ENCODE results near the gene MYO1D.

MYO1D gene

DNA sequence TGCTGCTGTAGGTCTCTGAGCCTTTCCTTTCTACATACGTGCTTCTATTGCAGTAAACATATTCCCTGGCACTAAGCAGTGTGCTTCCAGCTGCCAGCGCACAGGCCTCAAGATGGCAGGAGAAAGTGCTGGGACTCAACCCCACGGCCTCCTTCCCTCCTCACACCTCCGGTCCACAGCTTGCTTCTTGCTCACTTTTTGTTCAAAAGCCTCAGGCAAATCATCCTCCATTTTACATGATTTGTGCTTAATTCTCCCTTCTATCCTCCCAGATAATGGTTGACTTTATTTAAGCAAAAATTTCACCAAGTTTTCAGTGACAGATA lies 384.7 kb downstream of the MYO1D start:
- peaks cover 11% of the 10 kb centered on the region for H3K36me3 Mint-ChIP-seq (ENCODE audit: low read depth)

DNA sequence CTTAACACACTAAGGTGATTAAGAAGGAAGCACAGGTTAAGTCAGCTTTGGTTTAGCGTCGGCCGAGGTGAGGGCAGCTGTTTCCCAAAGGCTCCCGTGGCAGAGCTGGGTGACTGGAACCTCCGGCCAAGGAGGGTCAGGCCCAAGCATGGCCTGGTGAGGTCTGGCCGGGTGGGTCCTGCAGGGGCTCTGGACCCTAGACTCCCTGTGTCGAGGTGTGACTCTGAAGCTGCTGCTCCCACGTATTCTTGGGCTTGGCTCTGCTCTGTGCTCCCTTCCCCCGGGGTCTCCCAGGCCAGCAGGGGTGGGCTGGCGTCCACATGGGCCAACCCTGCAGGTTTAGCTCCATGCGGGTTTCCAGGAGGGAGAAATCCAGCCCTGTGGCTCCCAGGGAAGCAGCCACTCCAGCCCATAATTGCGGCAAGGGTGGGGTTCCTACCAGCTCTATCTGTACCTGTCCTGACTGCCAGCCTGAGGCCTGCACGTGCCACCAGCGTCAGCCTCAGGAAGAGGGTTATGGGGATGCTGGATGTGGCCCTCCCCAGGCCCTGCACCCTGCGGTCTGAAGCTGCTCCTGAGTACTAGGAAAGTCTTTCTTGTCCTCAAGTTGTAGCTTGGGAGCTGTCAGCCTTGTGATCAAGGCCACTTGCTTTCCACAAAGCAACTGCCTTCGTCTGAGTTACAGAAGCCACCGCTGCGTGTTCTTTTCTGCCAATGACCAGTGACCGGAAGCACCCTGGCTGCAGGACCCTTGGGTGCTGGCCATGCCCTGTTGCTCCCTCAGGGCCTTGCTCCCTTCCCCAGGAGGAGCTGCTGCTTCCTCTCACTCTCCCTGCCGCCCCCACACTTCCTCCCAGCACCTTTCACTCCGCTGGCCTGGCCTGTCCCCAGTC lies 385.3 kb downstream of the MYO1D start:
- H3K4me3 Mint-ChIP-seq, result peak overlapping the region; percentile 39
- H3K4me1 Mint-ChIP-seq (ENCODE audit: low read depth), result peaks cover 35% of the 10 kb centered on the region
- peaks cover 11% of the 10 kb centered on the region for H3K36me3 Mint-ChIP-seq (ENCODE audit: low read depth)
- H3K27me3 Mint-ChIP-seq (ENCODE audit: low read depth), result peaks cover 3% of the 10 kb centered on the region
- no peak overlapping the region for H3K27ac Mint-ChIP-seq
- H3K9me3 Mint-ChIP-seq, result no peaks in the 10 kb centered on the region

More for the DNA sequence above, 384.7 kb downstream of the MYO1D start:
- peaks cover 35% of the 10 kb centered on the region for H3K4me1 Mint-ChIP-seq (ENCODE audit: low read depth)
- no peaks in the 10 kb centered on the region for H3K9me3 Mint-ChIP-seq
- H3K27ac Mint-ChIP-seq, result peak overlapping the region; percentile 45
- peaks cover 3% of the 10 kb centered on the region for H3K27me3 Mint-ChIP-seq (ENCODE audit: low read depth)
- H3K4me3 Mint-ChIP-seq, result peak overlapping the region; percentile 39

DNA sequence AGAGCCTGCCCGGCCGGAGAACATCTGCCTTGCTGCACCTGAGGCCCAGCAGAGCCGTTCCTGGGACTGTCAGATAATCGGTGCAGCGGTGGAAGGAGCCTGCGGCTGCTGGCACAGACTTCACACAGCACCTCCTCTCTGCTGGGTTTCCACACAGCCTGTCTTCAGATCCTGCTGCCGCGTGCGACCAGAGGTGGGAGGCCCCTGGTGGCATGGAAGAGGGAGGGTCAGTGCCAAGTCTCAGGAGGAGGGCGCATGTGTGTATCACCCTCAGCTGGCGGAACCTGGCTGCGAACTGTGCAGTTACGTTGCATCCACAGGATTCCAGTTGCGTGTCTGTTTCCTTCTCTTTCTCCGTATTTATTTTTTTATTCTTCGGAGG lies 386.8 kb downstream of the MYO1D start:
- Mint-ChIP-seq H3K27me3 (ENCODE audit: low read depth) (peaks cover 7% of the 10 kb centered on the region), H3K27ac (no peak overlapping the region), H3K9me3 (no peaks in the 10 kb centered on the region), H3K4me1 (ENCODE audit: low read depth) (peaks cover 39% of the 10 kb centered on the region), H3K4me3 (no peak overlapping the region), H3K36me3 (ENCODE audit: low read depth) (peaks cover 11% of the 10 kb centered on the region)

DNA sequence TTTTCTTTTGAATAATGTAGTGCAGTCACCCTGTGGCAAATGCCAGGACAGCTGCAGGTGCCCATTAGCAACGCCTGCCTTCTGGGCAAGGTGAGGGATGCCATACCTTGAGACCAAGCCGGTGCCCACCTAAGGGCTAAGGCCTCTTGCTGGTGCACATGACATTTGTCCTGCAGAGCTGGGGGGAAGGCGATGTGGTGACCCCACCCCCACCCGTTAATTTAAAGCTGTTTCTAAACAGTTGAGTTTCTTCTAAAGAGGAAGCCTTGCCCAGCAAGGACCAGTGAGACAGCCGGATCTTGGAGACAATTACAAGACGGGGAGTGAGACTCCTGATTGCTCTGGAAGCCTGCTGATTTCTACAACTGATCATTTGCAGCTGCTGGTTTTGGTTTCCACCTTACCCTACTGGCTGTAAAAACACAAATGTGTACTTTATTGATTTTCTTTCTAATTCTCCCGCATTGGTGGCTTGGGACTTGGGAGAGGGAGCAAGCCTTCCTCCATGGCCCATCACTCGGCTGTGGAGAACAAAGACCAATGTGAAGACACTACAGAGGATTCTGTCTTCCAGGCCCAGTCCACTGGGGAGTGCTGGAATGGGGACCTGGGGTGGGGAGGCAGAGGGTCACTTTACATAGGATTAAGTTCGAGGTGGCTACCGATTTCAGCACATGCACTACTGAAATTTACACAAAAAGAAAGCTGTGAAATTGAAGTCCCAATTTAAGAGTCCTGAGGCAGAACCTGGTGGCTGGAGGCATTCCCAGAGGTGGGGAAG lies 387.4 kb downstream of the MYO1D start:
- Mint-ChIP-seq H3K4me3 (peak overlapping the region; percentile 16), H3K27ac (no peak overlapping the region), H3K4me1 (ENCODE audit: low read depth) (peaks cover 39% of the 10 kb centered on the region), H3K9me3 (no peaks in the 10 kb centered on the region), H3K36me3 (ENCODE audit: low read depth) (peaks cover 11% of the 10 kb centered on the region), H3K27me3 (ENCODE audit: low read depth) (peaks cover 7% of the 10 kb centered on the region)

DNA sequence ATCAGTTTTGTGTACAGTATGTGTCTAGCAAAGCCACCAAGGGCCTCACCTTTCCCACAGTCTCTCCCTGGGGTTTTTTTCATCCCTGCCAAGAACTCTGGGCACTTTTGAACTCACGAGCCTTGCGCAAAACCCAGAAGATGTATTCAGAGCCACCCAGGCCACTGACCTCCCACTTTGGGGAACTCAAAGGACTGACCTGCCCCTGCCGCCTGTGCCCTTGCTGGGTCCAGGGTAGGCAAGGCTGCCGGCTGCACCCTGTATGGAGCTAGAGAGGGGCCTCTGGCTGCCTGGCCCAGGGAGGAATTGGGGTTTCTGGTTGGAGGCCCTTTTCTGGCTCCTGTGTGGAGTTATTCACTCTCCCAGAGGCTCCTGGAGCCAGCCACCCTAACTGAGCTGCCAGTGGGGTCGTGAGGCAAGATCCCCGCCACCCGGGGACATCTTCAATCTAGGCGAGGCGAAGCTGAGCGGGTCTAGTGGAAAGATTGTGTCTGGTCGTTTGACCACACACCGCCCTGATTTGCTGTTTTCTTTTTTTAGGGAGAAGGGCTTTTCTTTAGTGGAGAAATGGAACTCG lies 388.2 kb downstream of the MYO1D start:
- Mint-ChIP-seq H3K27me3 (ENCODE audit: low read depth) (peaks cover 7% of the 10 kb centered on the region), H3K9me3 (no peaks in the 10 kb centered on the region), H3K4me1 (ENCODE audit: low read depth) (peaks cover 39% of the 10 kb centered on the region), H3K4me3 (peak overlapping the region; percentile 77), H3K36me3 (ENCODE audit: low read depth) (peaks cover 11% of the 10 kb centered on the region), H3K27ac (no peak overlapping the region)

DNA sequence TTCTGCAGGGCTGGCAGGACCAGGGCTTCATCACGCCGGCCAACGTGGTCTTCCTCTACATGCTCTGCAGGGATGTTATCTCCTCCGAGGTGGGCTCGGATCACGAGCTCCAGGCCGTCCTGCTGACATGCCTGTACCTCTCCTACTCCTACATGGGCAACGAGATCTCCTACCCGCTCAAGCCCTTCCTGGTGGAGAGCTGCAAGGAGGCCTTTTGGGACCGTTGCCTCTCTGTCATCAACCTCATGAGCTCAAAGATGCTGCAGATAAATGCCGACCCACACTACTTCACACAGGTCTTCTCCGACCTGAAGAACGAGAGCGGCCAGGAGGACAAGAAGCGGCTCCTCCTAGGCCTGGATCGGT lies 388.8 kb downstream of the MYO1D start:
- Mint-ChIP-seq H3K27me3 (ENCODE audit: low read depth) (peaks cover 7% of the 10 kb centered on the region), H3K4me3 (peak overlapping the region; percentile 77), H3K9me3 (no peaks in the 10 kb centered on the region), H3K4me1 (ENCODE audit: low read depth) (peaks cover 39% of the 10 kb centered on the region), H3K36me3 (ENCODE audit: low read depth) (peaks cover 11% of the 10 kb centered on the region), H3K27ac (peak overlapping the region; percentile 65)

DNA sequence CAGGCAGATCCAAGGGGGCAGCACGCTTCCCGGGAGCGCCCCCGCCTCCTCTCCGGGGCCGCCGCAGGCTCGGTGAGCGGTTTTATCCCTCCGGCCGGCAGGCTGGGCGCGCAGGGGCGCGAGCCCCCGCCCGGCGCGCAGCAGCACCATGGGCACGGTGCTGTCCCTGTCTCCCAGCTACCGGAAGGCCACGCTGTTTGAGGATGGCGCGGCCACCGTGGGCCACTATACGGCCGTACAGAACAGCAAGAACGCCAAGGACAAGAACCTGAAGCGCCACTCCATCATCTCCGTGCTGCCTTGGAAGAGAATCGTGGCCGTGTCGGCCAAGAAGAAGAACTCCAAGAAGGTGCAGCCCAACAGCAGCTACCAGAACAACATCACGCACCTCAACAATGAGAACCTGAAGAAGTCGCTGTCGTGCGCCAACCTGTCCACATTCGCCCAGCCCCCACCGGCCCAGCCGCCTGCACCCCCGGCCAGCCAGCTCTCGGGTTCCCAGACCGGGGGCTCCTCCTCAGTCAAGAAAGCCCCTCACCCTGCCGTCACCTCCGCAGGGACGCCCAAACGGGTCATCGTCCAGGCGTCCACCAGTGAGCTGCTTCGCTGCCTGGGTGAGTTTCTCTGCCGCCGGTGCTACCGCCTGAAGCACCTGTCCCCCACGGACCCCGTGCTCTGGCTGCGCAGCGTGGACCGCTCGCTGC lies 389.3 kb downstream of the MYO1D start:
- Mint-ChIP-seq H3K27me3 (ENCODE audit: low read depth) (peaks cover 3% of the 10 kb centered on the region), H3K36me3 (ENCODE audit: low read depth) (peaks cover 10% of the 10 kb centered on the region), H3K9me3 (no peaks in the 10 kb centered on the region), H3K4me3 (peak overlapping the region; percentile 77), H3K27ac (no peak overlapping the region), H3K4me1 (ENCODE audit: low read depth) (peaks cover 34% of the 10 kb centered on the region)

DNA sequence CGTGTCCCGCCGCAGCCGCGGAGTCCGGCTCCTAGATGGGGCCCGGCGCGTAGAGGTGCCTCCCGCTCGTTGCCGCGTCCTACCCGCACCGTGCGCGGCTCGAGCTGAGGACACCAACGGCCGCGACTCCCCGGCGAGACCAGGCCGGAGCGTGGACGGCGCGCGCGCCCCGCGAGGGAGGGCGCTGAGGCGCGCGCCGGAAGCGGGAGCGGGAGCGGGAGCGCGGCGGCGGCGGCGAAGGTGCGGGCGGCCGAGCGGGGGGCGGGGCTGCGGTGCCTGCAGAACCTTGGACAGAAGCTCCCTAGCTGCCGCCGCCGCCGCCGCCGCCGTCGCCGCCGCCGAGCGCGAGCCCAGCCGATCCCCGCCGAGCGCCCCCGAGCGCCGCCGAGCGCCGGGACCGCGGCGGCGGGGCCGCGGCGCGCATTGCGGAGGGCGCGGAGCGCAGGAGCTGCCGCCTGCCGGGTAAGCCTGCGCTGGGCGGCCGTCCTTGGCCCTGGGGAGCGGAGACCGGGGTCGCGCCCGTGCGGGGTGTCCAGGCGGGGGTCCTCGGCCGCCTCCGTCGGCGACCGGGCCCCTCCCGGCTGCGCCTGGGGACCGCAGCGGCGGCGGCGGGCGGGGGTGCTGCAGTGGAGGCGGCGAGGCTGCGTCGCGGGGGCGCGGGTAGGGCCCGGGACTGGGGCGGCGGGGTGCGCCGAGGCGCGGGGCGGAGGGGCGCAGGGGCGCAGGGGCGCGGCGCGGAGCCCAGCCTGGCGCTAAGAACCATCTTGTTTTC lies 390.0 kb downstream of the MYO1D start, which contains the start of gene CDK5R1:
Gene CDK5R1, plus strand, starts transcription at position 293 of the 772 bp plus-strand sequence. CDS start 628 bp downstream, outside the sequence.
- peaks cover 3% of the 10 kb centered on the region for H3K27me3 Mint-ChIP-seq (ENCODE audit: low read depth)
- peaks cover 27% of the 10 kb centered on the region for H3K4me1 Mint-ChIP-seq (ENCODE audit: low read depth)
- H3K4me3 Mint-ChIP-seq, result peak within 1 kb of the TSS; percentile 77
- H3K36me3 Mint-ChIP-seq (ENCODE audit: low read depth), result peaks cover 10% of the 10 kb centered on the region
- no peaks in the 10 kb centered on the region for H3K9me3 Mint-ChIP-seq
- H3K27ac Mint-ChIP-seq, result no peak within 1 kb of the TSS

DNA sequence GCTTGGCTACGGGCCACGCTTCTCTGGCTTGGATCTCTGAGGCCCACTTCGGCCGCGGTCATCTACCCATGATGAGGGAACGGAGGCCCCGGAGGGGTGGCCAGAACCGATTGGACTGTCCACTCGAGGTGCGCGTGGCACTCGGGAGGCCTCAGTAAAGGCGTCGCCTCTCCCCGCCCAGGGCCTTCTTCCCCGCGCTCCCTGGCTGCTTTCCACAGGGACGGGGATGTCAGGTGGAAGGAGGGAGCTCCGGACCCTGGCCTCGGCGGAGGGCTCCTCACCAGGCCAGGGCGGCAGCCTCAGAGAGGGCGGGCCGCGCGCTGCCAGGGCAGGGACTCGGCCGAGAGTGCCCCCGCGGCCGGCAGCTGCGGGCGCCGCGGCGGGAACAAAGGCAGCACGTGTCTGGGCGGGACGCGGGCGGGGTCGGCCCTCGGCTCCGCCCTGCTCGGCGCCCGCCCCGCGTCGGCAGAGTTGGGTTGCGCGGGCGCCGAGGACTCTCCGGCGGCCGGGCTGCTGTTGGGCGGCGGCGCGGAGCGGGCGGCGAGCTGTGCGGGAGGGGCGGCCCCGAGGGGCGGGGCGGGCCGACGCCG lies 390.7 kb downstream of the MYO1D start:
- Mint-ChIP-seq H3K9me3 (no peaks in the 10 kb centered on the region), H3K4me3 (peak overlapping the region; percentile 68), H3K36me3 (ENCODE audit: low read depth) (peaks cover 15% of the 10 kb centered on the region), H3K27ac (no peak overlapping the region), H3K4me1 (ENCODE audit: low read depth) (peaks cover 27% of the 10 kb centered on the region), H3K27me3 (ENCODE audit: low read depth) (peaks cover 3% of the 10 kb centered on the region)

DNA sequence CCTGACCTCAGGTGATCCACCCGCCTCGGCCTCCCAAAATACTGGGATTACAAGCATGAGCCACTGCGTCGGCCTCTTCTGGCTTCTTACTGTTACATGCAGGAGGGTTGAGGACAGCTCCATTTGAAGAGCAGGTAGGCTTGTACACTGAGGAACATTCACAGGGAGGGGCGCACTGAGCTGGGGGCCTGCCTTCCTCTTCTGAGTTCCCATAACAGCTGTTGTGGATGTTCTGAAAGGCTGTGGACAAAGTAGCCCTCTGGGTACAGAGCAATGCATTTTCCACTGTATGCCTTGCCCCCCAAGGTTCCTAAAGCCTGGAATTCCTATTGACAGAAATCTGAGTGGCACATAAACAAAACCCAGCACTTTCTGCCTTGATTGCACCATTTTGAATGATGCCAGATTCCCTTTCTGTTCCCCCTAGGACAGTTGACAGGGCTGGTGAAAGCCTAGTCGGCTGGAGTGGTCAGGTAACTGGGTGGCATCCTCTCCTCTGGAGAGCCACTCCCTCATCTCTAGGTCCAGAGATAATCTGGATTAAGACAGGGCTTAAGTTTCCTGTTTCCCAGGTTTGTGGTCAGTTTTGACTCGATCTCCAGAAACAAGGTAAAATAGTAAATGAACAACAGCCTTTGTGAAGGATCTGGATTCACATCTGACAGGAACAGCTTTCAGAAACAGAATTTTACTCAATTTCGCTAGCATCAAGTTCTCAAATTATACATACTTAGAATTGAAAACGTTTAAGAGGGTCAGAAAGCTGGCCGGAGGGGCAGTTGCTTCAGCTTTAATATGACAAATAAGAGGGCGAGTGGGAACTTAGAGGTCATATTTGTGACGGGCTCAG lies 391.4 kb downstream of the MYO1D start:
- Mint-ChIP-seq H3K4me3 (peak overlapping the region; percentile 68), H3K27ac (no peak overlapping the region), H3K9me3 (no peaks in the 10 kb centered on the region), H3K36me3 (ENCODE audit: low read depth) (peaks cover 17% of the 10 kb centered on the region), H3K4me1 (ENCODE audit: low read depth) (peaks cover 27% of the 10 kb centered on the region), H3K27me3 (ENCODE audit: low read depth) (peaks cover 3% of the 10 kb centered on the region)

DNA sequence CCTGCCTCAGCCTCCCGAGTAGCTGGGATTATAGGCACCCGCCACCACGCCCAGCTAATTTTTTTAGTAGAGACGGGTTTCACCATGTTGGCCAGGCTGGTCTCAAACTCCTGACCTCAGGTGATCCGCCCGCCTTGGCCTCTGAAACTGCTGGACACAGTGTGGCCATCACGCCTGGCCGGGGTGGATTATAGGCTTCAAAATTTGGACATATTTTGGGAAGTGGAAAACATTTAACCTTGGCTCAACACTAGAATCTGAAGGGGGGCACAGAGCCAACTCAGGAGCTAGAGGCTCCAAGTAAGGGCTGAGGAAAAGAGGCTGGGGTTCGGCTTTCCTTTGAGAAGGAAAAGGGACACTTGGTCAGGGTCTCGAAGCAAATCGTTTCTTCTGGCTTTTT lies 392.3 kb downstream of the MYO1D start:
- peaks cover 3% of the 10 kb centered on the region for H3K27me3 Mint-ChIP-seq (ENCODE audit: low read depth)
- H3K36me3 Mint-ChIP-seq (ENCODE audit: low read depth), result peaks cover 23% of the 10 kb centered on the region
- H3K9me3 Mint-ChIP-seq, result no peaks in the 10 kb centered on the region
- H3K27ac Mint-ChIP-seq, result no peak overlapping the region
- no peak overlapping the region for H3K4me3 Mint-ChIP-seq
- H3K4me1 Mint-ChIP-seq (ENCODE audit: low read depth), result peaks cover 21% of the 10 kb centered on the region

DNA sequence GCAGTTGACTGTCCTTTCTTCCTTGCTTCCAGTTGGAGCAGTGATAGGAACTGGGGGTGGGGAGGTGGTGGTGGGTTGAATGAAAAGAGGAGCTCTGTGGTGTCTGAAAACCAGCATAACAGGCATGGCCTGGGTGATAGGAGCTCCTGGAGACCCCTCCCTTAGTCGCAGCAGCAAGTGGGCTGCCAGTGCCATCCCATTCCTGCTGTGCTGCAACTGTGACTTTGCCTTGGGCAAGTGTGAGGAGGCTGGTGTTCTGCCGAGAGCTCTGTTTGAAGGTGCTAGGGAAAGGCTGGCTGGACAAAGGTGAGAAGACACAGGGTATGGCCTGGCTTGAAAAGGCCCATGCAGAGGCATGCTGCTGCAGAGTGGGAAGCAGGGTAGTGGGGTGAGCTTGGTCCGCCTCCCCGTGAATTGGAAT lies 392.9 kb downstream of the MYO1D start:
- Mint-ChIP-seq H3K27ac (no peak overlapping the region), H3K27me3 (ENCODE audit: low read depth) (peaks cover 3% of the 10 kb centered on the region), H3K4me3 (no peak overlapping the region), H3K4me1 (ENCODE audit: low read depth) (peaks cover 18% of the 10 kb centered on the region), H3K9me3 (no peaks in the 10 kb centered on the region), H3K36me3 (ENCODE audit: low read depth) (peaks cover 28% of the 10 kb centered on the region)

All from T-helper 1 cell treated with Interleukin-12 subunit alpha and Interleukin-12 subunit beta and Interleukin-4 antibody, amounts not matched to agents 30 μg/mL and 1 μg/mL, for 36 hours (primary cell).